ENCODE measurements around the gene DCXR. TPM values are rescaled to one million over a fixed set of nuclear protein-coding genes. Genes with fewer than 3 reads are reported as not detected.

The DCXR gene
- total and polyA plus RNA-seq, 11 donors, result 139 to 312 (median 200) TPM

- Histone ChIP-seq H3K4me3 (no peak overlapping the region), H3K4me1 (peaks cover 1 to 22% (median 12%) of the 10 kb centered on the region in 12 donors), H3K9me3 (no peaks in the 10 kb centered on the region), H3K27me3 (no peaks in the 10 kb centered on the region), H3K27ac (no peak overlapping the region), H3K36me3 (peaks cover 0 to 35% (median 8%) of the 10 kb centered on the region in 9 donors)
- DNase-seq, result peak in 1 of 5 donors; percentile 16
- intact Hi-C loops (cut with DNase I), result no loop called here
- no peak for ATAC-seq
- 90 to 96% (median 91%) methylated on average over 24 of the region's 24 CpGs for WGBS, 4 donors
- TF ChIP-seq POLR2A (IDR thresholded peaks at IDR 0.05) (no peak), CTCF (IDR thresholded peaks at IDR 0.05) (no peak)
Observed at GRCh38 chr17:82047379-82047778, 9.9 kb upstream of the DCXR start.

- peaks cover 0 to 20% (median 10%) of the 10 kb centered on the region in 12 donors for H3K4me1 ChIP-seq
- no peak for ATAC-seq
Observed at GRCh38 chr17:82046903-82047302, 9.4 kb upstream of the DCXR start.

GRCh38 chr17:82045936-82046484 lies 8.5 kb upstream of the DCXR start:
- H3K36me3 ChIP-seq, result peaks cover 0 to 35% (median 8%) of the 10 kb centered on the region in 9 donors
- no peak overlapping the region for H3K4me3 ChIP-seq
- 73 to 90% (median 83%) methylated on average over 12 to 14 of the region's 14 CpGs for WGBS, 4 donors
- DNase-seq (no peak), ATAC-seq (no peak)
- H3K27ac ChIP-seq, result no peak overlapping the region
- no peaks in the 10 kb centered on the region for H3K9me3 ChIP-seq
- H3K27me3 ChIP-seq, result no peaks in the 10 kb centered on the region
- TF ChIP-seq POLR2A (IDR thresholded peaks at IDR 0.05), result no peak
- TF ChIP-seq CTCF (IDR thresholded peaks at IDR 0.05), result no peak
- H3K4me1 ChIP-seq, result peaks cover 0 to 17% (median 10%) of the 10 kb centered on the region in 12 donors
- intact Hi-C loops (cut with DNase I), result loop anchor here in 1 of 10 donors (1.0 kb wide), 1 partner anchor 27 kb away; no protein-coding TSS in a partner anchor

More at GRCh38 chr17:82046903-82047302, 9.4 kb upstream of the DCXR start:
- no peak for TF ChIP-seq POLR2A (IDR thresholded peaks at IDR 0.05)
- no peak for TF ChIP-seq CTCF (IDR thresholded peaks at IDR 0.05)
- peaks cover 0 to 35% (median 8%) of the 10 kb centered on the region in 9 donors for H3K36me3 ChIP-seq
- no peak overlapping the region for H3K4me3 ChIP-seq
- H3K9me3 ChIP-seq, result no peaks in the 10 kb centered on the region
- no peaks in the 10 kb centered on the region for H3K27me3 ChIP-seq
- intact Hi-C loops (cut with DNase I), result loop anchor here in 1 of 10 donors (1.0 kb wide), 1 partner anchor 26 kb away; no protein-coding TSS in a partner anchor
- DNase-seq, result no peak
- no peak overlapping the region for H3K27ac ChIP-seq
- WGBS, 4 donors, result 88 to 92% (median 90%) methylated on average over 21 of the region's 21 CpGs

- Histone ChIP-seq H3K4me1 (peaks cover 0 to 6% (median 0%) of the 10 kb centered on the region in 12 donors), H3K9me3 (no peaks in the 10 kb centered on the region), H3K4me3 (no peak overlapping the region), H3K27ac (no peak overlapping the region), H3K36me3 (peaks cover 0 to 18% (median 2%) of the 10 kb centered on the region in 9 donors), H3K27me3 (no peaks in the 10 kb centered on the region)
- intact Hi-C loops (cut with DNase I), result no loop called here
- no peak for DNase-seq
- no peak for TF ChIP-seq CTCF (IDR thresholded peaks at IDR 0.05)
- TF ChIP-seq POLR2A (IDR thresholded peaks at IDR 0.05), result no peak
- 54 to 65% (median 64%) methylated on average over 12 to 16 of the region's 16 CpGs for WGBS, 4 donors
- no peak for ATAC-seq
Observed at GRCh38 chr17:82043507-82043906, 6.0 kb upstream of the DCXR start.

Measured in heart left ventricle (tissue), 16 donors.